OCI-LY3 (cell line): ENCODE results near the gene THUMPD2.

Experiments used
- H2AFZ ChIP-seq: fragments of 200-600, 300-600 bp; shearing (Covaris generic); 2 replicates; pipeline ENCODE4 v1.6.0; 2014; ENCODE audit warnings: antibody characterized with exemption, low read depth, low read length
- H3K27ac ChIP-seq: fragments of 200-600, 300-600 bp; sonication (generic); 2 replicates; pipeline ENCODE4 v1.5.1; 2014; ENCODE audit warnings: mild to moderate bottlenecking, low read length, moderate library complexity, mixed read lengths
- H3K27me3 ChIP-seq: fragments of 200-600, 300-600 bp; sonication (generic); 2 replicates; pipeline ENCODE4 v1.6.1; 2014; ENCODE audit warnings: low read depth, low read length, mixed read lengths
- H3K36me3 ChIP-seq: fragments of 200-600, 300-600 bp; sonication (generic); replicated peaks from 2 replicates; pipeline ENCODE3; 2014; ENCODE audit warnings: low read depth, low read length, mixed read lengths
- H3K4me1 ChIP-seq: fragments of 300-600, 200-600 bp; sonication (generic); 2 replicates; pipeline ENCODE4 v1.6.1; 2014; ENCODE audit warnings: low read length, mixed read lengths
- H3K4me2 ChIP-seq: fragments of 200-600, 300-600 bp; sonication (generic); 2 replicates; pipeline ENCODE4 v1.6.1; 2014; ENCODE audit warnings: low read length, mixed read lengths
- H3K4me3 ChIP-seq: fragments of 300-600, 200-600 bp; sonication (generic); 2 replicates; pipeline ENCODE4 v1.5.1; 2014; ENCODE audit warnings: antibody characterized with exemption, mild to moderate bottlenecking, low read length, moderate library complexity
- H3K79me2 ChIP-seq: fragments of 300-600, 200-600 bp; shearing (Covaris generic); 2 replicates; pipeline ENCODE4 v1.6.1; 2014; ENCODE audit warnings: mild to moderate bottlenecking, low read length, mixed read lengths
- H3K9ac ChIP-seq: fragments of 300-600, 200-600 bp; shearing (Covaris generic); 2 replicates; pipeline ENCODE4 v1.6.0; 2014; ENCODE audit warnings: mild to moderate bottlenecking, low read length, moderate library complexity
- H3K9me3 ChIP-seq: fragments of 200-600, 300-600 bp; shearing (Covaris generic); 2 replicates; pipeline ENCODE4 v1.6.1; 2014; ENCODE audit warnings: low read length, mixed read lengths; ENCODE audit not compliant: insufficient read depth
- H4K20me1 ChIP-seq: fragments of 200-600, 300-600 bp; sonication (generic); 2 replicates; pipeline ENCODE4 v1.6.1; 2016; ENCODE audit warnings: low read length, mixed read lengths; ENCODE audit not compliant: insufficient read depth
- CTCF ChIP-seq: fragments of 200-600, 300-600 bp; sonication (generic); IDR thresholded peaks from 2 replicates; pipeline ENCODE4 v1.5.1; 2014; ENCODE audit warnings: antibody characterized with exemption, low read length, low read depth
- EZH2phosphoT487 ChIP-seq: fragments of 200-600 bp; shearing (Covaris generic); IDR thresholded peaks from 2 replicates; pipeline ENCODE4 v1.6.1; 2018; ENCODE audit warnings: antibody characterized with exemption, mixed run types, low read depth

The THUMPD2 gene

DNA sequence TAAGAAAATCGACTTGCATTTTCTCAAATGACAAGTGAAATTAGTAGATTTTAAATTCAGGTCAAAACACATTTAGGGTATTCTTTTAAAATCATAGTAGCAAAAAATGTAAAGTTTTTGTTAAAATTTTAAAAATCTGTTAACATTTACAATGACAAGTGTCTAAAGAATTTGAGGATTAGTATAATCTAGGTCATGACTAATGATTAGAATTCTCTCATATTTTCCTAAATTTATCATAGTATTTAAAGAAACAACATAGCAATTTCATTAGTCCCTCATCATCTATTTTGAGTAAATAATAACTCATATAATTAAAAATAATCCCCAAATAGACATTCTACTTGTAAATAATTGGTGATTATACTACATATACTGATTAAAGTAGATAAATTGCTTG is 23.6 kb downstream of the THUMPD2 start:
- Histone ChIP-seq H3K79me2 (no peaks in the 10 kb centered on the region), H3K9ac (no peak overlapping the region), H3K4me1 (no peaks in the 10 kb centered on the region), H4K20me1 (no peaks in the 10 kb centered on the region), H3K9me3 (no peaks in the 10 kb centered on the region), H3K4me2 (no peak overlapping the region), H3K27ac (no peak overlapping the region), H2AFZ (no peak overlapping the region), H3K4me3 (no peak overlapping the region), H3K27me3 (no peaks in the 10 kb centered on the region), H3K36me3 (peaks cover 69% of the 10 kb centered on the region)
- TF ChIP-seq EZH2phosphoT487 (no peak), CTCF (no peak)

- H3K4me2 ChIP-seq: no peak overlapping the region
- H4K20me1 ChIP-seq: no peaks in the 10 kb centered on the region; the same call in 1 of the 2 replicates
- H3K4me1 ChIP-seq: peaks cover 4% of the 10 kb centered on the region; the same call in 1 of the 2 replicates
- H3K27me3 ChIP-seq: no peaks in the 10 kb centered on the region
- H3K9me3 ChIP-seq: no peaks in the 10 kb centered on the region
- peaks cover 58% of the 10 kb centered on the region for H3K36me3 ChIP-seq
- no peak for TF ChIP-seq EZH2phosphoT487
- TF ChIP-seq CTCF: no peak
- no peak overlapping the region for H2AFZ ChIP-seq
- H3K9ac ChIP-seq: no peak overlapping the region
- no peak overlapping the region for H3K27ac ChIP-seq
- H3K4me3 ChIP-seq: no peak overlapping the region
- no peaks in the 10 kb centered on the region for H3K79me2 ChIP-seq
Observed at GRCh38 chr2:39743269-39743776, 35.7 kb downstream of the THUMPD2 start.

DNA sequence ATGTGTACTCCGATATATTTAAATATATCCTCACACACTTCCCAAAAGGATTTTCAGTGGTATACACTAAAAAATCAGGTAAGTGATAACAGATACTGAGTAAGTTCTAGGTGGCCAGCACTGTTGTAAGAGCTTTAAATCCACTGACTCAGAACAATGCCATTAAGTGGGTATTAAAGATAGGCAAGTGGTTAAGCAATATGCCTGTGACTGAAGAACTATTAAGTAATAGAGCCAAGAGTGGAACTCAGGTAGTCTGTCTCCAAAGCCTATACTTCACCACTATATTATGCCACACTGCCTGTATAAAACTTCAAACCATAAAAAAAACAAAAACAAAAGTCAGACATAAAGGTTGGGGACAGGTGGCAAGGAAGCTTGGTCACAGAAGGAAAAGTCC is 37.2 kb downstream of the THUMPD2 start:
- Histone ChIP-seq H3K4me3 (no peak overlapping the region), H3K4me1 (no peaks in the 10 kb centered on the region), H2AFZ (no peak overlapping the region), H3K9me3 (no peaks in the 10 kb centered on the region), H3K27ac (no peak overlapping the region), H3K36me3 (peaks cover 56% of the 10 kb centered on the region), H3K27me3 (no peaks in the 10 kb centered on the region), H3K9ac (no peak overlapping the region), H3K79me2 (no peaks in the 10 kb centered on the region; the same call in 1 of the 2 replicates), H3K4me2 (no peak overlapping the region), H4K20me1 (no peaks in the 10 kb centered on the region; the same call in 1 of the 2 replicates)
- no peak for TF ChIP-seq EZH2phosphoT487
- TF ChIP-seq CTCF: no peak

GRCh38 chr2:39739386-39739785 is 39.7 kb downstream of the THUMPD2 start:
- Histone ChIP-seq H4K20me1 (peaks cover 16% of the 10 kb centered on the region), H3K36me3 (peaks cover 66% of the 10 kb centered on the region), H3K27ac (no peak overlapping the region), H3K4me1 (no peaks in the 10 kb centered on the region), H3K9me3 (no peaks in the 10 kb centered on the region), H3K9ac (no peak overlapping the region), H3K79me2 (peaks cover 13% of the 10 kb centered on the region), H3K27me3 (no peaks in the 10 kb centered on the region), H3K4me2 (no peak overlapping the region), H3K4me3 (no peak overlapping the region), H2AFZ (no peak overlapping the region)
- TF ChIP-seq CTCF (no peak), EZH2phosphoT487 (no peak)
